ENCODE data around the gene KIF1C.

- TF ChIP-seq POLR2A (IDR thresholded peaks at IDR 0.05; ENCODE audit: low read depth, low read length) (no peak), PAX5 (IDR thresholded peaks at IDR 0.05; ENCODE audit: insufficient read depth, low read length, severe bottlenecking) (no peak), POLR2AphosphoS5 (IDR thresholded peaks at IDR 0.05; ENCODE audit: low read depth, low read length) (no peak), TAF1 (IDR thresholded peaks at IDR 0.05; ENCODE audit: low read depth, low read length) (no peak), POU2F2 (IDR thresholded peaks at IDR 0.05; ENCODE audit: low read depth, low read length) (no peak)
These were observed 44.6 kb downstream of the KIF1C start for GRCh38 chr17:5042157-5043022.

Measured in GM12891 (cell line).